Measurements from ENCODE around the gene ADAMTS4.

Gene ADAMTS4

DNA sequence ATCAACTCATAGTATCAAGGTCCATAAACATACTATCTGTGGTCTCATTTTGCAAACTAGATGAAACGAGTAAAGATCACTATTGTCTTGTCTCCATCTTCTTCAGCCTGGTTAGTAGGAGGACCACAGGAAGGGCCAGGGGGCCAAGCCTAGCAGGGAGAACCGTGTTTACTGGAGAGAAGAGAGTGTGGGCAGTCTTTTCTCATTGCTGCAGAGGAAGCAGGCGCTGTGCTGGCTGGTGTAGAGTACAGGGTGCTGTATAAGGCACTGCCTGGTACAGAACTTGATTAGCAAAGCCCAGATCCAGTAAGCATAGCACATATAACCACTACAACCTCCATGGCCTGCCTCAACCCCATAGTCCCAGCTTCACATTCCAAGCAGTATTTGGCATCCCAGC is 11.5 kb downstream of the ADAMTS4 start:
- Histone ChIP-seq H2BK12ac (ENCODE audit: low read length in 2 of 2) (peak overlapping the region in 1 of 2 experiments; percentile 24), H2BK5ac (ENCODE audit: low read depth, low read length, poor library complexity, severe bottlenecking) (no peak overlapping the region), H3K4me3 (ENCODE audit: insufficient read depth in 1 of 2, low read depth in 1 of 2, low read length in 2 of 2) (no peak overlapping the region), H3K4me2 (ENCODE audit: low read length, poor library complexity, severe bottlenecking) (no peak overlapping the region), H3K23ac (ENCODE audit: low read length in 2 of 2) (no peak overlapping the region), H4K8ac (ENCODE audit: low read length) (no peak overlapping the region), H3K36me3 (ENCODE audit: control insufficient read depth in 1 of 2, insufficient read depth in 2 of 2, low read depth in 1 of 2, low read length in 2 of 2) (peaks cover 0 to 19% of the 10 kb centered on the region in 2 experiments), H3K14ac (ENCODE audit: low read length in 2 of 2) (no peak overlapping the region), H2BK120ac (ENCODE audit: low read depth, low read length) (no peak overlapping the region), H2AFZ (ENCODE audit: low read depth, low read length) (no peak overlapping the region), H3K9ac (ENCODE audit: low read length) (no peak overlapping the region), H3K4ac (ENCODE audit: low read depth in 1 of 2, low read length in 2 of 2) (no peak overlapping the region), H3K9me3 (ENCODE audit: control insufficient read depth, low read length) (no peaks in the 10 kb centered on the region), H2BK15ac (ENCODE audit: low read depth, poor library complexity, severe bottlenecking) (peak overlapping the region; percentile 46), H3K79me1 (replicated peaks; ENCODE audit: low read length, poor library complexity, severe bottlenecking) (no peaks in the 10 kb centered on the region), H2AK5ac (ENCODE audit: low read length, severe bottlenecking) (no peak overlapping the region), H3K27ac (ENCODE audit: low read length, poor library complexity, severe bottlenecking) (no peak overlapping the region), H3K4me1 (ENCODE audit: control insufficient read depth, insufficient read depth, low read depth, low read length) (peaks cover 2% of the 10 kb centered on the region), H3K18ac (ENCODE audit: low read depth in 1 of 2, low read length in 2 of 2) (no peak overlapping the region), H4K91ac (ENCODE audit: low read length) (no peak overlapping the region), H3K27me3 (ENCODE audit: control insufficient read depth in 1 of 2, insufficient read depth in 1 of 2, low read length in 2 of 2) (no peaks in the 10 kb centered on the region)
- no peak for DNase-seq
- 92% methylated on average over 3 of the region's 3 CpGs for WGBS

DNA sequence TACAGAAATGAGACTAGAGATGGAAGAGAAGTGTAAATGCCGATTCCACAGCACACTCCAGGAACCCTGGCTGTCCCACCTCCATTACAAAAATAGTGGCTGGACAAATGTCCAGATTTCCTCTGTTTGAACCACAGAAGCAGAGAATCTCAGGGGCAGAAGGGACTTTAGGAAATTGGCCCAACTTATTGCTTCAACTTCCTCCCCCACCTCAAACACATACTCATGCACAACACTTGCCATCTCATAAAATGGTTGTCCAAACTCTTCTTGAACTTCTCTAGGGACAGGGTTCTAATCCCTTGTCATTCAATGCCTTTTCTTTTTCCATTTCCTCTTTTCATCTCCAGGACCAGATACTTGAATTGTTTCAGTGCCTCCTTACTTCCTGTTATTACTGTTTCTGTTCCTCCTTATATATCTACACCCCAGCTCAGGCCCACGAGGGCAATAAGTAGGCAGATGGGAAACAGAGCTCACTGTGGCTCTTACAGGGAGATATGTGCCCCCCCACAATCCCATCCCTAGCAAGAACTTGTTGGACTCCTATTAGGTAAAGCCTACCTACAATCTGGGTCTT is 13.0 kb downstream of the ADAMTS4 start:
- Histone ChIP-seq H3K9ac (ENCODE audit: low read length) (peak overlapping the region; percentile 42), H3K79me1 (replicated peaks; ENCODE audit: low read length, poor library complexity, severe bottlenecking) (no peaks in the 10 kb centered on the region), H3K9me3 (ENCODE audit: control insufficient read depth, low read length) (no peaks in the 10 kb centered on the region), H2AFZ (ENCODE audit: low read depth, low read length) (peak overlapping the region; percentile 29), H4K91ac (ENCODE audit: low read length) (no peak overlapping the region), H3K4me1 (ENCODE audit: control insufficient read depth, insufficient read depth, low read depth, low read length) (peaks cover 2% of the 10 kb centered on the region), H2BK120ac (ENCODE audit: low read depth, low read length) (no peak overlapping the region), H3K36me3 (ENCODE audit: control insufficient read depth in 1 of 2, insufficient read depth in 2 of 2, low read depth in 1 of 2, low read length in 2 of 2) (peaks cover 0 to 4% of the 10 kb centered on the region in 2 experiments), H2BK15ac (ENCODE audit: low read depth, poor library complexity, severe bottlenecking) (no peak overlapping the region), H3K27ac (ENCODE audit: low read length, poor library complexity, severe bottlenecking) (no peak overlapping the region), H3K14ac (ENCODE audit: low read length in 2 of 2) (no peak overlapping the region), H2BK5ac (ENCODE audit: low read depth, low read length, poor library complexity, severe bottlenecking) (no peak overlapping the region), H3K4me3 (ENCODE audit: insufficient read depth in 1 of 2, low read depth in 1 of 2, low read length in 2 of 2) (no peak overlapping the region), H3K27me3 (ENCODE audit: control insufficient read depth in 1 of 2, insufficient read depth in 1 of 2, low read length in 2 of 2) (no peaks in the 10 kb centered on the region), H2AK5ac (ENCODE audit: low read length, severe bottlenecking) (no peak overlapping the region), H3K18ac (ENCODE audit: low read depth in 1 of 2, low read length in 2 of 2) (peak overlapping the region in 1 of 2 experiments; percentile 48), H4K8ac (ENCODE audit: low read length) (peak overlapping the region; percentile 15), H3K4ac (ENCODE audit: low read depth in 1 of 2, low read length in 2 of 2) (peak overlapping the region in 1 of 2 experiments; percentile 60), H3K4me2 (ENCODE audit: low read length, poor library complexity, severe bottlenecking) (no peak overlapping the region), H2BK12ac (ENCODE audit: low read length in 2 of 2) (peak overlapping the region in 1 of 2 experiments; percentile 91), H3K23ac (ENCODE audit: low read length in 2 of 2) (no peak overlapping the region)
- DNase-seq: no peak
- WGBS: 76% methylated on average over 2 of the region's 2 CpGs

DNA sequence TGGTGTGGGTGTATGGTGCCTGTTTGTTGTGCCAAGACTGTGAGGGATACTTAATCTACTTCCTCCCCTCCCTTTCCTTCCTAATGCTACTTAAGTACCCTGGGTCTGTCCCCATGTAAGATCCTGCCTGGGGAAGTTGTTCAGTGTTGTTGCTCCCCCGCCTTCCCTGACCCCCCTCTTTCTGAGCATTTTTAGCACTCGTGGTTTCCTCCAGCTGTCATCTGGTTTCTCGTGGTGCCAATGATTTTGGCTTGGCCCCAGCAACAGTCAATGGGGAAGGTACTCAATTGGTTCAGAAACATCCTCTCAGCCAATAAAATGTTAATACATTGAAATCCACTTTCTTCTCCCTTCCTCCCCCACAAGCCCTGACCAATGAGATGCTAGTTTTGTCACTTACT is 13.6 kb downstream of the ADAMTS4 start:
- H4K8ac ChIP-seq (ENCODE audit: low read length): peak overlapping the region; percentile 63
- H3K4ac ChIP-seq (ENCODE audit: low read depth in 1 of 2, low read length in 2 of 2): no peak overlapping the region
- no peaks in the 10 kb centered on the region for H3K79me1 ChIP-seq (replicated peaks; ENCODE audit: low read length, poor library complexity, severe bottlenecking)
- no peak overlapping the region for H2BK15ac ChIP-seq (ENCODE audit: low read depth, poor library complexity, severe bottlenecking)
- peak overlapping the region; percentile 42 for H3K9ac ChIP-seq (ENCODE audit: low read length)
- H2BK120ac ChIP-seq (ENCODE audit: low read depth, low read length): no peak overlapping the region
- H3K27me3 ChIP-seq (ENCODE audit: control insufficient read depth in 1 of 2, insufficient read depth in 1 of 2, low read length in 2 of 2): no peaks in the 10 kb centered on the region
- no peak overlapping the region for H3K27ac ChIP-seq (ENCODE audit: low read length, poor library complexity, severe bottlenecking)
- no peak overlapping the region for H3K23ac ChIP-seq (ENCODE audit: low read length in 2 of 2)
- no peak overlapping the region for H3K4me2 ChIP-seq (ENCODE audit: low read length, poor library complexity, severe bottlenecking)
- H3K9me3 ChIP-seq (ENCODE audit: control insufficient read depth, low read length): no peaks in the 10 kb centered on the region
- H2AK5ac ChIP-seq (ENCODE audit: low read length, severe bottlenecking): no peak overlapping the region
- no peak overlapping the region for H2BK5ac ChIP-seq (ENCODE audit: low read depth, low read length, poor library complexity, severe bottlenecking)
- H3K18ac ChIP-seq (ENCODE audit: low read depth in 1 of 2, low read length in 2 of 2): no peak overlapping the region
- no peak overlapping the region for H4K91ac ChIP-seq (ENCODE audit: low read length)
- 19% methylated on average over 3 of the region's 3 CpGs for WGBS
- H2BK12ac ChIP-seq (ENCODE audit: low read length in 2 of 2): no peak overlapping the region
- DNase-seq: peak; percentile 88
- H3K36me3 ChIP-seq (ENCODE audit: control insufficient read depth in 1 of 2, insufficient read depth in 2 of 2, low read depth in 1 of 2, low read length in 2 of 2): no peaks in the 10 kb centered on the region
- H3K4me1 ChIP-seq (ENCODE audit: control insufficient read depth, insufficient read depth, low read depth, low read length): peaks cover 2% of the 10 kb centered on the region
- no peak overlapping the region for H3K4me3 ChIP-seq (ENCODE audit: insufficient read depth in 1 of 2, low read depth in 1 of 2, low read length in 2 of 2)
- H3K14ac ChIP-seq (ENCODE audit: low read length in 2 of 2): no peak overlapping the region
- no peak overlapping the region for H2AFZ ChIP-seq (ENCODE audit: low read depth, low read length)

DNA sequence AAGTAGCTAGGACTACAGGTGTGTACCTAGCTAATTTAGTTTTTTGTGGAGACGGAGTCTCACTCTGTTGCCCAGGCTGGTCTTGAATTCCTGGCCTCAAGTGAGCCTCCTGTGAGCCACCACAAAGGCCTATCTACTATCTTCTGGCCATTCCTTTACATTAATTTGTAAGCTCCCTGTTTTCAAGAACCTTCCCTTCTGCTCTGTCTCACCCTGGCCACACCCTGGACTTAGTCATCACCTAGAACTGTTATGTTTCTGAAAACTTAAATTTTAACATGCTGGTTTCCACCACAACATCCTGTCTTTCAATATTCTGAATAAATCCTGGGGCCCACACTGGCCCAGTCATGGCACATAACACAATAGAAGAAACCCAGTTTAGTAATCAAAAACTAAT is 16.6 kb downstream of the ADAMTS4 start:
- no peak overlapping the region for H2AFZ ChIP-seq (ENCODE audit: low read depth, low read length)
- H4K91ac ChIP-seq (ENCODE audit: low read length): no peak overlapping the region
- H3K9ac ChIP-seq (ENCODE audit: low read length): peak overlapping the region; percentile 43
- H3K4me2 ChIP-seq (ENCODE audit: low read length, poor library complexity, severe bottlenecking): no peak overlapping the region
- peaks cover 5% of the 10 kb centered on the region for H3K4me1 ChIP-seq (ENCODE audit: control insufficient read depth, insufficient read depth, low read depth, low read length)
- no peak overlapping the region for H2AK5ac ChIP-seq (ENCODE audit: low read length, severe bottlenecking)
- no peak overlapping the region for H3K14ac ChIP-seq (ENCODE audit: low read length in 2 of 2)
- H3K36me3 ChIP-seq (ENCODE audit: control insufficient read depth in 1 of 2, insufficient read depth in 2 of 2, low read depth in 1 of 2, low read length in 2 of 2): no peaks in the 10 kb centered on the region
- H3K27ac ChIP-seq (ENCODE audit: low read length, poor library complexity, severe bottlenecking): no peak overlapping the region
- H2BK15ac ChIP-seq (ENCODE audit: low read depth, poor library complexity, severe bottlenecking): no peak overlapping the region
- no peaks in the 10 kb centered on the region for H3K9me3 ChIP-seq (ENCODE audit: control insufficient read depth, low read length)
- H3K4me3 ChIP-seq (ENCODE audit: insufficient read depth in 1 of 2, low read depth in 1 of 2, low read length in 2 of 2): no peak overlapping the region
- H3K79me1 ChIP-seq (replicated peaks; ENCODE audit: low read length, poor library complexity, severe bottlenecking): no peaks in the 10 kb centered on the region
- H3K18ac ChIP-seq (ENCODE audit: low read depth in 1 of 2, low read length in 2 of 2): no peak overlapping the region
- H2BK12ac ChIP-seq (ENCODE audit: low read length in 2 of 2): no peak overlapping the region
- H3K23ac ChIP-seq (ENCODE audit: low read length in 2 of 2): no peak overlapping the region
- WGBS: 94% methylated on average over 1 of the region's 1 CpG
- DNase-seq: no peak
- no peaks in the 10 kb centered on the region for H3K27me3 ChIP-seq (ENCODE audit: control insufficient read depth in 1 of 2, insufficient read depth in 1 of 2, low read length in 2 of 2)
- H2BK5ac ChIP-seq (ENCODE audit: low read depth, low read length, poor library complexity, severe bottlenecking): no peak overlapping the region
- no peak overlapping the region for H3K4ac ChIP-seq (ENCODE audit: low read depth in 1 of 2, low read length in 2 of 2)
- H2BK120ac ChIP-seq (ENCODE audit: low read depth, low read length): no peak overlapping the region
- no peak overlapping the region for H4K8ac ChIP-seq (ENCODE audit: low read length)
